CD4-positive, alpha-beta T cell treated with Interleukin-10 for 1 hour (primary cell): Measurements from ENCODE around the gene PRAMEF1.
"Not testable (repeated sequence)": the region's sequence is repeated elsewhere in the genome, so short reads cannot be mapped to it uniquely, and the experiment has no call there.

Experiments
- DNase-seq: peaks from one replicate; pipeline ENCODE4 v3.0.0-alpha.2; 2020

The PRAMEF1 gene, protein sequence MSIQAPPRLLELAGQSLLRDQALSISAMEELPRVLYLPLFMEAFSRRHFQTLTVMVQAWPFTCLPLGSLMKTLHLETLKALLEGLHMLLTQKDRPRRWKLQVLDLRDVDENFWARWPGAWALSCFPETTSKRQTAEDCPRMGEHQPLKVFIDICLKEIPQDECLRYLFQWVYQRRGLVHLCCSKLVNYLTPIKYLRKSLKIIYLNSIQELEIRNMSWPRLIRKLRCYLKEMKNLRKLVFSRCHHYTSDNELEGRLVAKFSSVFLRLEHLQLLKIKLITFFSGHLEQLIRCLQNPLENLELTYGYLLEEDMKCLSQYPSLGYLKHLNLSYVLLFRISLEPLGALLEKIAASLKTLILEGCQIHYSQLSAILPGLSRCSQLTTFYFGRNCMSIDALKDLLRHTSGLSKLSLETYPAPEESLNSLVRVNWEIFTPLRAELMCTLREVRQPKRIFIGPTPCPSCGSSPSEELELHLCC

GRCh38 chr1:12791097-12791496 lies at the start of gene PRAMEF1:
PRAMEF1 (plus strand) TSS chr1:12791397; CDS start chr1:12793228, 1,831 bp downstream.
- not testable (repeated sequence) for DNase-seq

DNA sequence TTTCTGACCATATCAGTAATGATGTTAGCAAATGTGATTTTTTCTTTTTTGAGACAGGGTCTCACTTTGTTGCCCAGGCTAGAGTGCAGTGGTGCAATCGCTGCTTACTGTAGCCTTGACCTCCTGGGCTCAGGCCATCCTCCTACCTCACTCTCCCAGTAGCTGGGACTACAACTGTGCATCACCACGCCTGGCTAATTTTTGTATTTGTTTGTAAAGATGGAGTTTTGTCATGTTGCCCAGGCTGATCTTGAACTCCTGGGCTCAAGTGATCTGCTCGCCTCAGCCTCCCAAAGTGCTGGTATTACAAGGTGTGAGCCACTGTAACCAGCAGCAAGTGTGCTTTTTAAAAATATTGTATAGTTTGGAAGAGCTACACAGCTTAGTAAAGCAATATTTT lies 49.3 kb upstream of the PRAMEF1 start:
- no peak for DNase-seq

GRCh38 chr1:12745126-12745991 lies 45.8 kb upstream of the PRAMEF1 start:
- no peak for DNase-seq

DNA sequence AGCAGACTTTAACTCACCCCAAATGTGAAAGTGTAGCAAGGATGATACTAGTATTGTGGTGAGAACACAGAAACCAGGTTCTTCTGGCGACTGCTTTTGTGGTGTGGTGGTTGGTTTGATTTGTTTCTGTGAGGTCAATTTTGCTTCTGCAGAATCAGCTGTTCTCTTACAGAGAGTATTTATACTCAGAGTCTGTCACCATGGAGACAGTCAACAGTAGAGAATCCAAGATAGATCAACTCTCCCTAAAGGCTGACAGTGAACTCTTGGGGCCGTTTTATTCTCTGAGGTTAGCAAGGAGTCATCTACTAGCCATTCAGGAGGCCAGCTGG lies 45.2 kb upstream of the PRAMEF1 start, which contains the start of gene CFAP107:
Gene CFAP107, plus strand, starts transcription at position 209 of the 332 bp plus-strand sequence. CDS start 231 bp downstream, outside the sequence.
- DNase-seq: no peak

DNA sequence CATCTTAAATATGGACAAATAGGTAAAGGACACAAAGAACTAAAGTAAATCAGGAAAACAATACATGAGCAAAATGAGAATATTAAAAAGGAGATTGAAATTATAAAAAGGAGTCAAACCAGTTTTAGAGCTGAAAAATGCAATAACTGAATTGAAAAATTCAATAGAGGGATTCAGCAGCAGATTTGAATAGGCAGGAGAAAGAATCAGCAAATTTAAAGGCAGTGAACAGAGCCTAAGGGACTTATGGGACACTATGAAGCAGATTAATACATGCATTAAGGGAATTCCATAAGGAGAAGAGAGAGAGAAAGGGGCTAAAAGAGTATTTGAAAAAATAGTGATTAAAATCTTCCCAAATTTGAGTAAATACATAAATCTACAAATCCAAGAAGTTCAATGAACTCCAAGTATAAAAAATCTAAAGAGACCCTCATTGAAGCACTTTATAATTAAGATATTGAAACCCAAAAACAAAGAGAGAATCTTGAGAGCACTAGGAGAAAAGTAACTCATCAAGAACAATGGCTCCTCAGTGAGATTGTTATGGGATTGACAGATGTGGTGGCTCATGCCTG lies 42.3 kb upstream of the PRAMEF1 start:
- DNase-seq: no peak

GRCh38 chr1:12754738-12755137 lies 36.5 kb upstream of the PRAMEF1 start:
- no peak for DNase-seq

DNA sequence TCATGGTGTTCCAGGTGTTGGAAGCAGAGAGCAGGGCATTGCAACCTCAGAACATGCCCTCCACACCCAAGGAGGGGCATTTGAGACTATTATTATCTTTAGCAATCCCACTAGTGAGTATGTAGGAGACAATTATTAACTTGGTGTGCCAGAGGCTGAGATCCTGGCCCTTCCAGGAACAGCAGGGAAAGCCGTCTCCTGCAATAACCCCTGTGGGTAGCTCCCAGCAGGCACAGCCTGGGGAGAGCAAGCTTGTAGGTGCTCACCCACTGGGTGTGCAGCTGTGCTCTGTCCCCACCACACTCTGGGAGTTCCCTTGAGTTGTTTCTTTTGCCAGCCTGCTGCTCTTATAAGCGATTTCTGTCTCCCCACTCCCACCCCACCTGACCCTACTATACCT lies 34.9 kb upstream of the PRAMEF1 start:
- no peak for DNase-seq

DNA sequence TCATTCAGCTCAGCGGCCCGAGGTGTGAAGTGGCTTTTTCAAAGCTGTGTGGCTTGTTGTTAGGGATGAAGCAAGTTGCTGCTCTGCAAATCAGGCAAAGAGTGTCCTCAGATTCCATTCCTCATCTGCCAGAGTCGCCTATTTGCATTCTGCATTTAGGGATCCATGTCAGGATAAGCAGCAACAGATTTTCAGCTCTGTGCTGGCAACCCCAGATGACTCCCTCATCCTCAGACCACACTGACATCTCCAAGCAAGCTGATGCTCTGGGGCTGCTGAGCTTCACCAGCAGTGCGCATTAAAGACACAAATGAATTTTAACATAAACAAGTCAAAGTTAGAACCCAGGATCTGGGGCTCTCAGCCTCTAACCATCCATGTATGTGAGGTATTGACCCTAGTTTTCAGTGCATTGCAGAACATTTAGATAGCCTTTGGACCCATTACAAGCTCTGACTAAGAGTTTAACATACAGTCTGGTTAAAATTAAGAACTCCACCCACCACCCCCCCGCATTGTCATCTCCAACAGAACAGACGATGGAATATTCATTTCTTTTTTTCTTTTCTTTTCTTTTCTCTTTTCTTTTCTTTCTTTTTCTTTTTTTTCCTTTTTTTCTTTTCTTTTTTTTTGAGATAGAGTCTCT lies 34.3 kb upstream of the PRAMEF1 start:
- DNase-seq: no peak

DNA sequence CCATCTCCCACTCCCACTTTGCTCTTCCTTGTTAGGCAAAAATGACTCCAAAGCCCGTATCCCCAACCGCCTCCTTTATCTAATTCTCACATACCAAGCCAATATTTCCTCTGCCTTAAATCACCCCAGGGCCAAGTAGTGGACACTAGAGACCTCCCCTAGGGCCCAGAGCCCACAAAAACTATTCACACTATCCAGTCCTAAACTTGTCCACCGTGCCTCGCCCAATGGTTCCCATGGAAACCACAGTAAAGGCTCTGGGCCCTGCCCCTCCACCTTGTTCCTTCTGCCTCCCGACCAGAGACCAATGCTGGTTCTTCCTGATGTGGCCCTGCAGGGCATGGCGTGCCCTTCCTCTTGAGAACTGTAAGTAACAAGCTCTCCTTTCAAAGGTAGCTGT lies 33.4 kb upstream of the PRAMEF1 start:
- no peak for DNase-seq

DNA sequence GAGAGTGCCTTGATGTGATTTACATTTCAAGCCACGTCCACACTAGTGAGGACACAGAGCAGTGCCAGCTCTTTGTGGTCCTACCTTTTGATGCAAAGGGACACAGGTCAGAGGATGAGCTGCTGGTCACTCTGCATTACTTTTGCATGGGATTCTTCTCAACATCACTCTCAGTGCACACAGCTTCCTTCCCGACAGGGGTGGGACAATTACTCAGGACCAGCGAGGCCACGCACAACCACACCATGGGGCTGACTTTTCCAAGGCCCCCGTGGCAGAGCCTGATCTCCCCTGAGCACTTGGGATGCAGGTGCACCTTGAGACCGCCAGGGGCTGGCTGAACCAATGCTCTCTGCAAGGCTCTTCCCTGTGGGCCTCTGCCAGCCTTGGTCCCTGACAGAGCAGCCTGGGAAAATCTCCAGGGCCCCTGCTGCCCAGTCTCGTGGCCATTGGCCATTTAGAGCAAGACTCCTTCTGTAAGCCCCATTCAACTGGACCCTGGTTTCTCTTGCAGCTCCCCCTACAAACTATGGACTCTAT lies 30.9 kb upstream of the PRAMEF1 start:
- DNase-seq: no peak

- no peak for DNase-seq
Measured at GRCh38 chr1:12761781-12762180, 29.4 kb upstream of the PRAMEF1 start.

DNA sequence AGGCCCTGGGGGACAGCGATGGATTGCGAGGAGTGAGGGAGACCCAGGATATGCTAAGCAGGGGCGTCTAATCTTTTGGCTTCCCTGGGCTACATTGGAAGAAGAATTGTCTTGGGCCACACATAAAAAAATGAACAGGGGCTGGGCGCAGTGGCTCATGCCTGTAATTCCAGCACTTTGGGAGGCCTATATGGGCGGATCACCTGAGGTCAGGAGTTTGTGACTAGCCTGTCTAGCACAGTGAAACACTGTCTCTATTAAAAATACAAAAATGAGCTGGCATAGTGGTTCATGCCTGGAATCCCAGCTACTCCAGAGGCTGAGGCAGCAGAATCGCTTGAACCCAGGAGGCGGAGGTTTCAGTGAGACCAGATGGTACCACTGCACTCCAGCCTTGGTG lies 28.4 kb upstream of the PRAMEF1 start:
- DNase-seq: no peak

- DNase-seq: no peak
Measured at GRCh38 chr1:12763479-12763878, 27.7 kb upstream of the PRAMEF1 start.

- DNase-seq: no peak
Measured at GRCh38 chr1:12764016-12764415, 27.2 kb upstream of the PRAMEF1 start.

DNA sequence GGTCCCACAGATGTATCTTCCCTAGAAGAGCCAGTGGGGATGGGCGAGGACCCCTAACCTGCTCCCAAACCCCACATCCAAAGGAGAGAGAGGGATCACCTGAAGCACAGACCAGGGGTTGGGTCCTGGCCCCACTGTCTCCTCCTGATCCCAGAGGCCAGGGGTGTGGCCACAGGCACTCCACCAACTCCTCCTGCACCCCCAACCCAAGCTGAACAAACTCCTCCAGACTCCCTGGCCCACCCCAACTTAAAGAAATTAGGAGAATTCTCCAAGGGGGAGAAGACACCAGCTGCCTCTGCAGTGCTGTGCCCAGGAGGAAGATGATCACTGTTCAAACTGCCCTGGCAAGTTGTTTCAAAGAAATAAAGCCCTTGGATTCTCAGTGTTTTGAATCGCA lies 22.2 kb upstream of the PRAMEF1 start:
- no peak for DNase-seq

DNA sequence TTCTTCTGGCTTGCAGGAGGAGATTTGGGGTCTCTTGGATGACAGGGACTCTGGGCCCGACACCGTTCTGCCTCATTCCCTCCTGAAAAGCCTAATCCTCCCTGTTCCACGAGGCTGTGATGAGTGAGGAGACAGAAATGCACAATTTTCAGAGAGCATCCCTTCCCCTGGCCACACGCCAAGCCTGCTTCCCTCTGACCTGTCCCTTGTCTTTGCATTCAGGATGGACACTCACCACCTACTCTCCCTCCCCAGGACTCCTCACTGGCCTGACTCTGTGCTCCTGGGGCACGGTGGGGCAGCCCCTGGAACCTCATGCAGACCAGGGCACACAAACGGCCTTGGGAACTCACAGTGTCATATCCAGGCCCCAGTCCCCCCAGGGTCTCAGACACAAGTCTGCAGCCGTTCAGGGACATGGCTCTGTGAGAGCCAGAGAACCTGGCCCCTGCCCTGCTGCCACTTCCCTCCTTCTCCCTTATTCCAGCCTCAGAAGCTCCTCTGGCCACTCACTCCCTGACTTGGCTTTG lies 21.2 kb upstream of the PRAMEF1 start:
- DNase-seq: no peak

GRCh38 chr1:12770620-12771019 lies 20.6 kb upstream of the PRAMEF1 start:
- no peak for DNase-seq

- no peak for DNase-seq
Measured at GRCh38 chr1:12771186-12771585, 20.0 kb upstream of the PRAMEF1 start.

DNA sequence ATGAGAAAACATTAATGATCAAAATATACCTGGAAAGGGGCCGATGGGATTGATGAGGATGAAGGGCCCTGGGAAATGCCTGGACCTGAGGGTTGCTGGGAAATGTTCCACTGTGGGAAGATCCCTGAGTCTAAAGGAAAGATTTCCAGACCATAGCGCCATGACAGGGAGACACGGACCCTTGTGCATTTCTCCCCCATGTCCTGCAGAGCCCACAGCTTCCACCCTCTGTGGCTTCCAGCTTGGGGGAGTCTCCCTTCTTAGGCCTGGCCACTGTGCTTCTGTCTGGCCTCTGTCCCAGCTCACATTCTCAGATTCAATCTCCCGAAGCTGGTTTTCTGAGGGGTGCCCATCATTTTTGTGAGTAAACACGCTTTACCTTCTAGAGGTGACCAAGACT lies 18.7 kb upstream of the PRAMEF1 start:
- DNase-seq: no peak

DNA sequence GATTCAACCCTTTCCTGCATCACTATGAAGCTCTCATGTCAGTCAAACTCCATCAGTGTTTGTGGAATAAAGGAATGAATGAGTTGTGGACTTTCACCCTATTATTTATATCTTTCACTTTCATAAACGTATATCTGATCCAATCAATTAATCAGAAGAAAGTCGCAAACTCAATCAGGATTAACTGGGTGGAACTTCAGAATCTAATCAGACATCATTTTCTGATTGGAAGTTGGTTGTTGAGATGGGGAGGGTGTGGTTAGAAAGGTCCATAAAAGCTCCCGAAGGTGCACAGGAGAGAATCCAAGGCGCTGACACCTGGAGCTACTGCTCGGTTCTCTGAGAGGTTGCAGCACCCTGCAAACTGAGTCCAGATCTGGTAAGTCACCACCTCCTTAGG lies 17.8 kb upstream of the PRAMEF1 start, which contains the start of gene PRAMEF12:
Gene PRAMEF12, plus strand, starts transcription at position 301 of the 400 bp plus-strand sequence. CDS start 1,130 bp downstream, outside the sequence.
- DNase-seq: no peak

GRCh38 chr1:12774801-12775345 lies 16.3 kb upstream of the PRAMEF1 start:
- no peak for DNase-seq

DNA sequence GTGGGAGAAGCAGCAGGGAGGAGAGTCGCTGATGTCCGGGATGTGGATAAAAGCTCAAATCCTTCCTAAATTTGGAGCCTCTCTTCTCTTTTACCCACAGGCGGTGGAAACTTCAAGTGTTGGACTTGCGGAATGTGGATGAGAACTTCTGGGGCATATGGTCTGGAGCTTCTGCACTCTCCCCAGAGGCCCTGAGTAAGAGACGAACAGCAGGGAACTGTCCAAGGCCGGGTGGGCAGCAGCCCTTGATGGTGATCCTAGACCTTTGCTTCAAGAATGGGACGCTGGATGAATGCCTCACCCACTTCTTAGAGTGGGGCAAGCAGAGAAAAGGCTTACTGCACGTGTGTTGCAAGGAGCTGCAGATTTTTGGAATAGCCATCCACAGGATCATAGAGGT lies 15.8 kb upstream of the PRAMEF1 start:
- DNase-seq: no peak
